HepG2 (cell line): ENCODE data around the gene CHRD. TPM values are rescaled to one million over a fixed set of nuclear protein-coding genes. Genes with fewer than 3 reads are reported as not detected.
A peak's percentile ranks its signal among the peaks of the same experiment; 100 is the strongest.

ENCODE experiments used
- AGO2 ChIP-seq: fragments of 200-400 bp; formaldehyde crosslinking; optimal IDR thresholded peaks from 2 replicates; pipeline ENCODE3; 2017; ENCODE audit warnings: mild to moderate bottlenecking, low read depth, low read length, moderate library complexity
- ARNT ChIP-seq: fragments of 450-650 bp; IDR thresholded peaks from 2 replicates; pipeline ENCODE4 v1.6.1; 2017
- CTCF ChIP-seq: sonication (generic); formaldehyde crosslinking; IDR thresholded peaks from 2 replicates; pipeline ENCODE4 v1.5.0; 2020; ENCODE audit warnings: mild to moderate bottlenecking, missing genetic modification reagents, moderate library complexity
- MEIS2 ChIP-seq: sonication (generic); formaldehyde crosslinking; IDR thresholded peaks from 2 replicates; pipeline ENCODE4 v1.9.0; 2021; ENCODE audit warnings: mild to moderate bottlenecking, missing genetic modification reagents
- NFE2L2 ChIP-seq: fragments of 150-350 bp; IDR thresholded peaks from 2 replicates; pipeline ENCODE4 v1.6.1; 2014; ENCODE audit warnings: low read length
- NR2F6 ChIP-seq, 2 experiments: IDR thresholded peaks; 2 replicates each; pipeline ENCODE4 v1.6.1; 2016; ENCODE audit warnings: antibody characterized with exemption in 1 of 2, mild to moderate bottlenecking in 1 of 2
- PRPF4 ChIP-seq: fragments of 200-400 bp; formaldehyde crosslinking; IDR thresholded peaks from 2 replicates; pipeline ENCODE4 v1.6.1; 2016; ENCODE audit warnings: low read length, low read depth; ENCODE audit not compliant: poor library complexity, severe bottlenecking
- RXRA ChIP-seq: sonication (generic); formaldehyde crosslinking; IDR thresholded peaks from 2 replicates; pipeline ENCODE4 v1.5.1; 2020; ENCODE audit warnings: missing genetic modification reagents
- TEAD2 ChIP-seq: sonication (generic); formaldehyde crosslinking; IDR thresholded peaks from 2 replicates; pipeline ENCODE4 v1.9.0; 2021; ENCODE audit warnings: missing genetic modification reagents
- THYN1 ChIP-seq: sonication (generic); formaldehyde crosslinking; IDR thresholded peaks from 2 replicates; pipeline ENCODE4 v1.8.1; 2023; ENCODE audit warnings: low read depth, mild to moderate bottlenecking, moderate library complexity, missing genetic modification reagents, borderline replicate concordance
- ZKSCAN1 ChIP-seq: fragments of 150-350 bp; IDR thresholded peaks from 2 replicates; pipeline ENCODE4 v1.6.1; 2014; ENCODE audit warnings: low read length
- ZNF136 ChIP-seq: sonication (generic); formaldehyde crosslinking; IDR thresholded peaks from 2 replicates; pipeline ENCODE4 v1.8.1; 2022; ENCODE audit warnings: low read depth, mild to moderate bottlenecking, moderate library complexity, missing genetic modification reagents
- ZNF280D ChIP-seq: sonication (generic); formaldehyde crosslinking; IDR thresholded peaks from 2 replicates; pipeline ENCODE4 v1.5.1; 2020; ENCODE audit warnings: mild to moderate bottlenecking, missing genetic modification reagents
- ZNF703 ChIP-seq: sonication (generic); formaldehyde crosslinking; IDR thresholded peaks from 2 replicates; pipeline ENCODE4 v1.5.1; 2020; ENCODE audit warnings: missing genetic modification reagents, mild to moderate bottlenecking, moderate library complexity, borderline replicate concordance
- ZSCAN5A ChIP-seq: sonication (generic); formaldehyde crosslinking; IDR thresholded peaks from 2 replicates; pipeline ENCODE4 v1.8.0; 2022; ENCODE audit warnings: mild to moderate bottlenecking, missing genetic modification reagents, borderline replicate concordance
- polyA plus RNA-seq, 8 experiments: library from polyadenylated mRNA; depleted of rRNA in 3 of 8; stranded (reverse) in 7 of 8; unstranded in 1 of 8; fragments of >200 nt; fragmentation: Illumina TruSeq in 4 of 8; extraction: Trizol in 4 of 8; gene quantifications; 2 replicates each; pipeline versions ENCODE4 v1.2.1 to v1.2.3, GENCODE V29; 2011 to 2016; ENCODE audit warnings: low read depth in 4 of 8, missing spikeins in 1 of 8, mixed read lengths in 1 of 8; ENCODE audit not compliant: insufficient read depth in 1 of 8
- total RNA-seq, 5 experiments: library from RNA; depleted of rRNA; stranded (reverse); fragments of >200 nt; fragmentation: Illumina TruSeq; extraction: Trizol; gene quantifications; 2 replicates each; pipeline ENCODE4 v1.2.3, GENCODE V29; 2016; ENCODE audit warnings: low read depth in 1 of 5

Gene CHRD
- total and polyA plus RNA-seq, 2 of the 13 experiments (the other 11 are each of a cell fraction or from before 2014, with no cell fraction given) = 22.2 to 35.2 TPM

- TF ChIP-seq ZNF280D (CRISPR knock-in tag) (no peak), MEIS2 (CRISPR knock-in tag) (peak; percentile 40; the same call in 1 of the 2 replicates), ARNT (no peak), ZNF703 (CRISPR knock-in tag) (no peak), AGO2 (no peak), NFE2L2 (no peak), CTCF (CRISPR knock-in tag) (peak; percentile 73), ZKSCAN1 (no peak), ZNF136 (CRISPR knock-in tag) (no peak), THYN1 (CRISPR knock-in tag) (no peak), NR2F6 (IDR thresholded peaks at IDR 0.05) (no peak), NR2F6 (CRISPR knock-in tag; IDR thresholded peaks at IDR 0.05) (0 out of 2 replicates have a peak, but pooled peaks have one; percentile 9), PRPF4 (no peak), RXRA (CRISPR knock-in tag) (0 out of 2 replicates have a peak, but pooled peaks have one; percentile 27), TEAD2 (CRISPR knock-in tag) (no peak), ZSCAN5A (CRISPR knock-in tag) (no peak)
- TF ChIP-seq, all 625 proteins: peak for 33
These were observed 34.3 kb upstream of the CHRD start (continued) for GRCh38 chr3:184345317-184346144.
